GM19193 (cell line): ENCODE data around the gene FRMPD3.

Source experiments
- POLR2A ChIP-seq: IDR thresholded peaks from 4 replicates; pipeline ENCODE4 v1.6.1; 2011; ENCODE audit not compliant: insufficient read depth, insufficient read length; ENCODE audit errors: extremely low read depth

The FRMPD3 gene

DNA sequence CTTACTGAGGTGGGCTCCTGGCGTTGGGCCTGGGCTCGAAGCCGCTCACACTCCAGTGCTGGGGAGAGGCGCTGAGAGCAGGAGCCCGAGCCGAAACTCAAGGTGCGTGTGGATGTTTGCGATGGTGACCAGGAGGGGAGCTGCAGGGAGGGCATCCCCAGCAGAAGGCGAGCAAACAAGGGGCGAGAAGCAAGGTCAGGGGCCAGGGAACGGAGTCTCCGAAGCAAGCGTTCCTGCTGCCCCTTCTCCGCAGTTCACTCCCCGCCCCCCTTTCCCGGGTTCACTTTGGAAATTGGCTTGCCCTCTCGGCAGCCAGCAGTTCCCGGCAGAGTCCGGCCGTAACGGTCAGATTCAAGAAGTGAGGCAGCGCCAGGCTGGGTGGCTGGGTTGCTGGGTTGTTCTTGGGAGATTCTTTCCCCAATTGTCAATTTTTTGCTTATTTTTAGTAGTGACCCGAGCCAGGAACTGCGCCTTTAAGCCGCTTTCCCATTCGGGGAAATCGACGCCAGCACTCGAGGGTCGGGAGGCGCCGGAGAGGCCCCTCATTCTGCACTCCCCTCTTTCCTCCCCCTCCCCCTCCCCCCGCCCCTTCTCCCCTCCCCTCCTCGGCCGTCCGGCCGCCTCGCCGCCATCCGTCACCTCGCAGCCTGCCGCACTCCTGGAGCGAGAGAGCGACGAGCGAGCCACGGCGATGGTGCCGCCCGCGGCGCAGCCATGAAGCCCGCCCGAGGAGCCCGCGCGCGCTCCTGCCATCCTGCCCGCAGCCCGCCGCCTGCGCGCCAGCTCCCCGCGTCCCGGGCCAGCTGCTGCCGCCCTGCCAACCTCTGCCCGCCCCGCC lies at the start of gene FRMPD3:
TSS of gene FRMPD3 (plus strand) at position 655 of the 838 bp plus-strand sequence. CDS start 76,937 bp downstream, outside the sequence.
- no peak for TF ChIP-seq POLR2A

- no peak for TF ChIP-seq POLR2A
Measured at GRCh38 chrX:107420571-107420970, 28.9 kb upstream of the FRMPD3 start.

DNA sequence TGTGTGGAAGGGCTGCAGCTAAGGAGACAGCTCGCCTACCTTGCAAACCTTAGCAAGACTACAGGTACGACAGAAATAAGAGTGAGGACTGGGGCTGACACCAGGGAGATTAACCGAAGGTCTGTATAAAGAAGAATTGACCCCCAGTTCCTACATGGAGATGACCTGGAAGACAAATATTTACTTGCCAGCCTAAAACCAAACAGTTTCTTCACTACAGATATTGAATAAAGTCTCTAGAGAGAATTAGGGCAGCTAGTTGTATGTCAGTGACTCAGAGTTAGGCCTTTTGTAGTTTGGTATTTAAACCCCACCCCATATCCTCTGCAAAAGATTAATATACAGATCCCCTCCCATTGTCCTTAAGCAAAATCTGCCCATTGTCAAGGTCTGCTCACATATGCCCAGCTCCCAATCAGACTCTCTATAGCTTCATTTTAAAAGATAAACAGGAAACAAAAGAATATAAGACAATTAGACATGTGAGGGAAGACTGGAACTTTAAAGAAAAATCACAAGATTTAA lies 28.1 kb upstream of the FRMPD3 start:
- TF ChIP-seq POLR2A: no peak

- TF ChIP-seq POLR2A: no peak
Measured at GRCh38 chrX:107429090-107429489, 20.4 kb upstream of the FRMPD3 start.

- TF ChIP-seq POLR2A: no peak
Measured at GRCh38 chrX:107440187-107440586, 9.3 kb upstream of the FRMPD3 start.

GRCh38 chrX:107440692-107441091 lies 8.8 kb upstream of the FRMPD3 start:
- no peak for TF ChIP-seq POLR2A

DNA sequence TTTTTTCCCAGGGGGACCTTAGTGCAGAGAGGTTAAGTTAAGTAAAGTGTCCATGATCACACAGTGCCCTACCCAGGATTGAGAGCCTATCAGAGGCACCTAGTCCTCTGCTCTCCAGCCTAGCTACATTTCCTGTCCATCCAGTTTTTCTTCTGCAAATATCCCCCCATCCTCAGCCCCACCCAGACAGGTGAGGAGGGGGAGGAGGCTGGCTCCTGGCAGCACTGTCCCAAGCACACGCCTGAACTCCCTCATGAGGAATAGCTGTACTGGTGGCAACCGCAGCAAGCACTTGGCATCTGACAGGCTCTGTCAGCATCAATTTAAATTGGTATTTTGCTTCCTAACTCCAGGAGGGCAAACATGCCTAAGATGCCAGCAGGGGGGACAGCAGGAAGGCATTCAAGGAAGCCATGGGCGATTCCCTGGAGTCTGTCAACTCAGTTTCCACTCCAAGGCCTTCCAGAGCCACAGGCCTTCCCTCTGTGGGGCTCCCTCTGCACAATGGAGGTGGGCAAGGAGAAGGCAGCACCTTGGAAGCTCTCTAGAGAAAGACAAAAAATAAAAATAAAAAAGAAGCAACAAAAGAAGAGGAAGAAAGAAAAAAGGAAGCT lies 6.4 kb upstream of the FRMPD3 start:
- TF ChIP-seq POLR2A: no peak

- TF ChIP-seq POLR2A: no peak
Measured at GRCh38 chrX:107445146-107445545, 4.3 kb upstream of the FRMPD3 start.

- no peak for TF ChIP-seq POLR2A
Measured at GRCh38 chrX:107445631-107446030, 3.8 kb upstream of the FRMPD3 start.

GRCh38 chrX:107447642-107448041 lies 1.8 kb upstream of the FRMPD3 start:
- no peak for TF ChIP-seq POLR2A

- TF ChIP-seq POLR2A: no peak
Measured at GRCh38 chrX:107448625-107448997, 841 bp upstream of the FRMPD3 start.

DNA sequence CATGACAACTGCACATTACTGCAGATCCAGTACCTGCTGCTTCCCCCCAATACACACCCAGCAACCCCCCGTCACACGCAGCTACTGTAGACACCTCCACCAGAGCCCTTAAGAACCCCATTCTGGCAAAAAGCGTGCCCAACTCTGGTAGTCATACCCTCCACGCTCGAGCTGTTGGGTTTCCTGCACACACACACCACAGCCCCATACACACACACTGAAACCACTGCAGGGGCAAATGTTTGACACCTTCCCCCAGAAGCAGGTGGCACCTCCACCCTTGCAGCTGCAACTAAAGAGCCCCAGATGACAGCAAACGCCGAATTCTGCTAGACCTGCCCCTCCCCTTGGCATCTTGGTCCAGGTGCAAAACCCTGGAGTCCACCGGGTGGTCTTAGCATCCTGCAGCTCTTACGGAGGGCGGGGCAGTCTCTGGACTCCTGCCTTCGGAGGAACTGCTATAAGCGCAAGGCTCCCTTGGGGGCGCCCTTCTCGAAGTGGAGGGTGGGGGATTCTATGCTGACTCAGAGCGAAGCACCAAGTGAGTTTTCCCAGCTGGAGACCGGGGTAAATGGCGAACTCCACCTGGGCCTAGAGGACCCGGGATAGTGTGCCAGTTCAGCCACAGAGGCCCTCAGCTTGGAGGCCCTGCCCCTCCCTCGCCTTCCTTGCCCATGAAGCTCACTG lies 1.5 kb downstream of the FRMPD3 start:
- TF ChIP-seq POLR2A: no peak

DNA sequence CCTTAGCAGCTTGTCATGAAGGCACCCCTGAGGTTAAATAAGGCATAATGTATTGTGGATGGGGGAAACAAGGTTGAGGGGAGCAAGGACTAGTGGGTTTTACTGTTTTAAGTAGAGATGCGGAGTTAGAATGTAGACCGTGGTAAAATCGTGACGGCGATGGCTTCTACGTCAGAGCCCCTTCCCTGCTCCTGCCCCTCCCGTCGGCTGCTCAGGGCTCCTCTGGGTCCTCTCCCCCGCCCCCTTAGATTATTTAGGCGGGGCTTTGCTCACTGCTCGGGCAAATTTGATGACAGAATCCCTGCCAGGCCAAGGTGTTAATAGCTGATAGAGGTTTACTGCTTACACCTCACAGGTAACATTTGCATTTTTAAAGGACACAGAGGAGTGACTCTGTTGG lies 2.3 kb downstream of the FRMPD3 start:
- no peak for TF ChIP-seq POLR2A

GRCh38 chrX:107452581-107452980 lies 3.1 kb downstream of the FRMPD3 start:
- no peak for TF ChIP-seq POLR2A

DNA sequence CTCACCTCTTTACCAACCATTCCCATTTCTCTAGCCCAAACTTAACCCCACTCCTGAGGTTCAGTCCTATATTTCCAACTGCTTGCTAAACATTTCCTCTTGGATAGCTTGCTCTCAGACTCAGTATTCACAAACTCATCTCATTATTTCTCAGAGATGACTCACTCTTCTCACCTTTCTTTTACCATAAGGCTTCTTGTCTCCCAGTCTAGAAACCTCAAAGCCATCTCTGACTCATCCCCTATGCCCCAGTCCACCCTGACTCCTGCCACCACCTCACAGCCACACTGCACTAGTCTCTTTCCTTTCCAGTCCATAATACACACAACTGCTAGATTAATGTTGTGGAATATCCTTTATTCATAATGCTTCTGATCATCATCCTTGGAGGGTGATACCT lies 4.8 kb downstream of the FRMPD3 start:
- no peak for TF ChIP-seq POLR2A

DNA sequence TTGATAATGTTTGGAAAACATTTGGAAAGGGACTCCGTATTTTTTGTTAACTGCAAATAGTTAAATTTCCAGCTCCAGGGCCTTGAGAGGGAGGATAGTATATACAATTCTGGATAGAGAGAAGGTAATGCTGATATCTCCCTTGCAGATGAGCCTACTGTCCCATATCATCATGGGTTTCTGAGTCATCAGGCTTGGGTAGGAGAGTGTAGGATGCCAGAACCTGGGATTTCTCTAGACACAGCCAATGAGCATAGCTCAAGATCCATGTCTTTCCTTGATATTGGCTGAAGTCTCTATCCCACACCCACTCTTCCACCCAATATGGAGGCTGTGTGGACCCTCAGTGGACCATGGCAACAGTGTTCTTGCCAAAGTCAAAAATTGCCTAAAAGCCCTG lies 7.8 kb downstream of the FRMPD3 start:
- no peak for TF ChIP-seq POLR2A

- no peak for TF ChIP-seq POLR2A
Measured at GRCh38 chrX:107465932-107466620, 16.6 kb downstream of the FRMPD3 start.
